SK-N-SH (cell line): Measurements from ENCODE around the gene NCF2. TPM values are rescaled to one million over a fixed set of nuclear protein-coding genes. Genes with fewer than 3 reads are reported as not detected.

Source experiments
- CTCF ChIA-PET: fragments of 300-600, 350-600 bp; formaldehyde crosslinking; extraction: SDS; loops from one replicate; lab custom pipeline; 2021; lab: Yijun Ruan, JAX
- POLR2A ChIA-PET: fragments of 350-600 bp; sonication (Branson Sonifier 250); formaldehyde crosslinking; extraction: SDS; loops from one replicate; lab custom pipeline; 2020; ENCODE audit warnings: antibody characterized with exemption, inconsistent platforms; lab: Yijun Ruan, JAX
- DNase-seq: peaks from one replicate; pipeline ENCODE4 v3.0.0; 2012
- H2AFZ ChIP-seq: fragments of 200-600 bp; sonication (generic); 2 replicates; pipeline ENCODE4 v1.8.1; 2016; ENCODE audit warnings: antibody characterized with exemption, mild to moderate bottlenecking, low read depth
- H3F3A ChIP-seq: fragments of 200-600 bp; sonication (generic); replicated peaks from 2 replicates; pipeline ENCODE3; 2016; ENCODE audit warnings: antibody characterized with exemption, mild to moderate bottlenecking; ENCODE audit not compliant: insufficient read depth
- H3K27ac ChIP-seq, 2 experiments: fragments of 200-500 bp in 1 of 2; fragments of 200-600 bp in 1 of 2; sonication (Bioruptor generic) in 1 of 2; sonication (generic), shearing (Covaris generic) in 1 of 2; 2 replicates each; pipeline versions ENCODE4 v1.5.1 to v1.6.1; 2014 to 2016; ENCODE audit warnings: low read depth in 2 of 2, inconsistent platforms in 1 of 2, low read length in 1 of 2, mild to moderate bottlenecking in 1 of 2, mixed read lengths in 1 of 2
- H3K27me3 ChIP-seq: fragments of 200-600 bp; sonication (generic), shearing (Covaris generic); 2 replicates; pipeline ENCODE4 v1.6.1; 2016; ENCODE audit warnings: mixed run types; ENCODE audit not compliant: insufficient read depth
- H3K36me3 ChIP-seq, 2 experiments: fragments of 200-500 bp in 1 of 2; fragments of 200-600 bp in 1 of 2; sonication (Bioruptor generic) in 1 of 2; sonication (generic) in 1 of 2; replicated peaks in 1 of 2; 2 replicates each; pipeline versions ENCODE3 to v1.5.1; 2014 to 2016; ENCODE audit warnings: low read length in 1 of 2, mild to moderate bottlenecking in 1 of 2; ENCODE audit not compliant: insufficient read depth in 2 of 2, control insufficient read depth in 1 of 2
- H3K4me1 ChIP-seq, 2 experiments: fragments of 200-500 bp in 1 of 2; fragments of 200-600 bp in 1 of 2; sonication (Bioruptor generic) in 1 of 2; sonication (generic), shearing (Covaris generic) in 1 of 2; 2 replicates each; pipeline versions ENCODE4 v1.5.1 to v1.6.1; 2014 to 2016; ENCODE audit warnings: low read depth in 1 of 2, low read length in 1 of 2, mixed run types in 1 of 2; ENCODE audit not compliant: insufficient read depth in 2 of 2, control insufficient read depth in 1 of 2
- H3K4me2 ChIP-seq: fragments of 200-600 bp; sonication (generic), shearing (Covaris generic); 2 replicates; pipeline ENCODE4 v1.6.1; 2017; ENCODE audit warnings: mixed run types
- H3K4me3 ChIP-seq, 2 experiments: fragments of 200-500 bp in 1 of 2; fragments of 200-600 bp in 1 of 2; sonication (Bioruptor generic) in 1 of 2; sonication (generic), shearing (Covaris generic) in 1 of 2; 2 replicates each; pipeline versions ENCODE4 v1.5.1 to v1.8.1; 2014 to 2016; ENCODE audit warnings: low read depth in 2 of 2, inconsistent platforms in 1 of 2, low read length in 1 of 2, mild to moderate bottlenecking in 1 of 2, mixed read lengths in 1 of 2, moderate library complexity in 1 of 2
- H3K79me2 ChIP-seq: fragments of 200-600 bp; sonication (generic); 2 replicates; pipeline ENCODE4 v1.8.1; 2017; ENCODE audit warnings: mild to moderate bottlenecking; ENCODE audit not compliant: insufficient read depth
- H3K9ac ChIP-seq: fragments of 200-600 bp; sonication (generic); 2 replicates; pipeline ENCODE4 v1.6.1; 2017; ENCODE audit warnings: mixed run types
- H3K9me2 ChIP-seq: fragments of 200-600 bp; sonication (generic); 2 replicates; pipeline ENCODE4 v1.6.1; 2017; ENCODE audit warnings: mixed run types
- H3K9me3 ChIP-seq: fragments of 200-600 bp; sonication (generic); 2 replicates; pipeline ENCODE4 v1.6.1; 2017; ENCODE audit warnings: mixed run types, mild to moderate bottlenecking, moderate library complexity
- H4K20me1 ChIP-seq: fragments of 200-600 bp; sonication (generic); 2 replicates; pipeline ENCODE4 v1.6.1; 2017; ENCODE audit warnings: mild to moderate bottlenecking, mixed run types; ENCODE audit not compliant: insufficient read depth
- EP300 ChIP-seq, 2 experiments: IDR thresholded peaks; 2 replicates each; pipeline versions ENCODE4 v1.4.0 to v1.6.1; 2012; ENCODE audit warnings: borderline replicate concordance in 1 of 2, low read depth in 1 of 2, low read length in 1 of 2
- FOSL2 ChIP-seq: IDR thresholded peaks from 2 replicates; pipeline ENCODE4 v1.4.0; 2012; ENCODE audit warnings: low read depth, mild to moderate bottlenecking, moderate library complexity, borderline replicate concordance
- GATA2 ChIP-seq: sonication (generic); formaldehyde crosslinking; IDR thresholded peaks from 2 replicates; pipeline ENCODE4 v1.5.0; 2020; ENCODE audit warnings: mild to moderate bottlenecking, missing genetic modification reagents
- IRF3 ChIP-seq: fragments of 150-350 bp; IDR thresholded peaks from 2 replicates; pipeline ENCODE4 v1.6.1; 2016; ENCODE audit warnings: mild to moderate bottlenecking, low read depth, low read length
- MEF2A ChIP-seq: IDR thresholded peaks from 2 replicates; pipeline ENCODE4 v1.4.0; 2012; ENCODE audit warnings: low read depth, borderline replicate concordance
- NFIC ChIP-seq: IDR thresholded peaks from 2 replicates; pipeline ENCODE4 v1.4.0; 2012; ENCODE audit warnings: borderline replicate concordance
- PBX3 ChIP-seq: IDR thresholded peaks from 2 replicates; pipeline ENCODE4; 2012
- POLR2AphosphoS5 ChIP-seq: IDR thresholded peaks from 2 replicates; pipeline ENCODE4 v1.6.1; 2012; ENCODE audit warnings: low read depth, low read length
- RCOR1 ChIP-seq: fragments of 150-350 bp; IDR thresholded peaks from 2 replicates; pipeline ENCODE4 v1.6.1; 2017; ENCODE audit warnings: antibody characterized with exemption, low read length
- RXRA ChIP-seq: IDR thresholded peaks from 2 replicates; pipeline ENCODE4 v1.4.0; 2012; ENCODE audit warnings: low read depth, mild to moderate bottlenecking, borderline replicate concordance
- USF1 ChIP-seq: IDR thresholded peaks from 2 replicates; pipeline ENCODE4 v1.4.0; 2012; ENCODE audit warnings: low read depth, borderline replicate concordance
- USF2 ChIP-seq: fragments of 150-350 bp; IDR thresholded peaks from 2 replicates; pipeline ENCODE4 v1.6.1; 2017; ENCODE audit warnings: antibody characterized with exemption, low read length, low read depth, borderline replicate concordance
- WGBS: methylation state at CpG from one replicate; pipeline ENCODE4 v1.1.6; 2017; ENCODE audit warnings: low lambda C conversion rate; 5-methylcytosine and 5-hydroxymethylcytosine counted together
- polyA plus RNA-seq, 3 experiments: library from polyadenylated mRNA; depleted of rRNA; stranded (reverse); fragments of >200 nt; gene quantifications; 2 replicates each; pipeline ENCODE4 v1.2.3, GENCODE V29; 2012
- TF ChIP-seq, protein P1 (sequence below): IDR thresholded peaks from 2 replicates; pipeline ENCODE4 v1.6.1; 2012; ENCODE audit warnings: mild to moderate bottlenecking, low read depth, low read length, moderate library complexity
- TF ChIP-seq, protein P2 (sequence below): IDR thresholded peaks from 2 replicates; pipeline ENCODE4 v1.4.0; 2012; ENCODE audit warnings: low read depth

Gene NCF2
- polyA plus RNA-seq, 1 of the 3 experiments (the other 2 are of a cell fraction) = 2.0 TPM

- H4K20me1 ChIP-seq = no peaks in the 10 kb centered on the region
- CTCF ChIA-PET = no interaction called here
- no peak overlapping the region for H3K9ac ChIP-seq
- no peak overlapping the region for H2AFZ ChIP-seq
- H3K27me3 ChIP-seq = no peaks in the 10 kb centered on the region
- H3K79me2 ChIP-seq = no peaks in the 10 kb centered on the region
- no peaks in the 10 kb centered on the region for H3K9me3 ChIP-seq
- H3K4me1 ChIP-seq = no peaks in the 10 kb centered on the region; a peak in 1 of 4 replicates
- peaks cover 93 to 95% of the 10 kb centered on the region in 2 experiments for H3K36me3 ChIP-seq
- TF ChIP-seq IRF3 (no peak), RCOR1 (no peak), USF2 (no peak), EP300 (IDR thresholded peaks at IDR 0.05; ENCODE audit: borderline replicate concordance in 1 of 2, low read depth in 1 of 2, low read length in 1 of 2) (no peak), POLR2AphosphoS5 (no peak), GATA2 (no peak), FOSL2 (no peak), USF1 (no peak), MEF2A (no peak), RXRA (no peak), NFIC (no peak), PBX3 (no peak)
- TF ChIP-seq, protein P1, sequence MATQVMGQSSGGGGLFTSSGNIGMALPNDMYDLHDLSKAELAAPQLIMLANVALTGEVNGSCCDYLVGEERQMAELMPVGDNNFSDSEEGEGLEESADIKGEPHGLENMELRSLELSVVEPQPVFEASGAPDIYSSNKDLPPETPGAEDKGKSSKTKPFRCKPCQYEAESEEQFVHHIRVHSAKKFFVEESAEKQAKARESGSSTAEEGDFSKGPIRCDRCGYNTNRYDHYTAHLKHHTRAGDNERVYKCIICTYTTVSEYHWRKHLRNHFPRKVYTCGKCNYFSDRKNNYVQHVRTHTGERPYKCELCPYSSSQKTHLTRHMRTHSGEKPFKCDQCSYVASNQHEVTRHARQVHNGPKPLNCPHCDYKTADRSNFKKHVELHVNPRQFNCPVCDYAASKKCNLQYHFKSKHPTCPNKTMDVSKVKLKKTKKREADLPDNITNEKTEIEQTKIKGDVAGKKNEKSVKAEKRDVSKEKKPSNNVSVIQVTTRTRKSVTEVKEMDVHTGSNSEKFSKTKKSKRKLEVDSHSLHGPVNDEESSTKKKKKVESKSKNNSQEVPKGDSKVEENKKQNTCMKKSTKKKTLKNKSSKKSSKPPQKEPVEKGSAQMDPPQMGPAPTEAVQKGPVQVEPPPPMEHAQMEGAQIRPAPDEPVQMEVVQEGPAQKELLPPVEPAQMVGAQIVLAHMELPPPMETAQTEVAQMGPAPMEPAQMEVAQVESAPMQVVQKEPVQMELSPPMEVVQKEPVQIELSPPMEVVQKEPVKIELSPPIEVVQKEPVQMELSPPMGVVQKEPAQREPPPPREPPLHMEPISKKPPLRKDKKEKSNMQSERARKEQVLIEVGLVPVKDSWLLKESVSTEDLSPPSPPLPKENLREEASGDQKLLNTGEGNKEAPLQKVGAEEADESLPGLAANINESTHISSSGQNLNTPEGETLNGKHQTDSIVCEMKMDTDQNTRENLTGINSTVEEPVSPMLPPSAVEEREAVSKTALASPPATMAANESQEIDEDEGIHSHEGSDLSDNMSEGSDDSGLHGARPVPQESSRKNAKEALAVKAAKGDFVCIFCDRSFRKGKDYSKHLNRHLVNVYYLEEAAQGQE = no peak
- TF ChIP-seq, protein P2, sequence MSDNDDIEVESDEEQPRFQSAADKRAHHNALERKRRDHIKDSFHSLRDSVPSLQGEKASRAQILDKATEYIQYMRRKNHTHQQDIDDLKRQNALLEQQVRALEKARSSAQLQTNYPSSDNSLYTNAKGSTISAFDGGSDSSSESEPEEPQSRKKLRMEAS = no peak
- WGBS = 86% methylated on average over 4 of the region's 4 CpGs
- peaks cover 23% of the 10 kb centered on the region for H3F3A ChIP-seq
- H3K9me2 ChIP-seq = no peaks in the 10 kb centered on the region
- POLR2A ChIA-PET = no interaction called here
- no peak overlapping the region for H3K4me3 ChIP-seq
- no peak for DNase-seq
- H3K27ac ChIP-seq = no peak overlapping the region
- H3K4me2 ChIP-seq = no peak overlapping the region
Measured at GRCh38 chr1:183537405-183537804, 52.9 kb downstream of the NCF2 start.
